Raji (cell line): ENCODE measurements around the gene GRIFIN.

Experiments
- POLR2A ChIP-seq: IDR thresholded peaks from 2 replicates; pipeline ENCODE4 v1.6.1; 2011; ENCODE audit warnings: low read depth, low read length, control low read depth; ENCODE audit not compliant: insufficient read depth

The GRIFIN gene

GRCh38 chr7:2505401-2505800 lies 29.2 kb upstream of the GRIFIN start:
- TF ChIP-seq POLR2A: no peak

GRCh38 chr7:2504889-2505375 lies 28.7 kb upstream of the GRIFIN start:
- TF ChIP-seq POLR2A: no peak

GRCh38 chr7:2504128-2504888 lies 28.1 kb upstream of the GRIFIN start:
- TF ChIP-seq POLR2A: no peak

- no peak for TF ChIP-seq POLR2A
These were observed 27.1 kb upstream of the GRIFIN start for GRCh38 chr7:2503056-2503941.

GRCh38 chr7:2502647-2502966 lies 26.4 kb upstream of the GRIFIN start:
- TF ChIP-seq POLR2A: no peak

- no peak for TF ChIP-seq POLR2A
These were observed 25.9 kb upstream of the GRIFIN start for GRCh38 chr7:2501947-2502646.

- TF ChIP-seq POLR2A: no peak
These were observed 24.5 kb upstream of the GRIFIN start for GRCh38 chr7:2500701-2501100.

GRCh38 chr7:2499719-2500430 lies 23.7 kb upstream of the GRIFIN start:
- TF ChIP-seq POLR2A: no peak

GRCh38 chr7:2499181-2499580 lies 23.0 kb upstream of the GRIFIN start:
- no peak for TF ChIP-seq POLR2A

GRCh38 chr7:2498708-2499107 lies 22.5 kb upstream of the GRIFIN start:
- TF ChIP-seq POLR2A: no peak

- TF ChIP-seq POLR2A: no peak
These were observed 21.5 kb upstream of the GRIFIN start for GRCh38 chr7:2497500-2498336.

- no peak for TF ChIP-seq POLR2A
These were observed 20.9 kb upstream of the GRIFIN start for GRCh38 chr7:2497065-2497464.

- no peak for TF ChIP-seq POLR2A
These were observed 20.2 kb upstream of the GRIFIN start for GRCh38 chr7:2496375-2496774.
